Cardiac muscle cell (in vitro differentiated cells and primary cell): ENCODE measurements around the gene EXOC5. TPM values are rescaled to one million over a fixed set of nuclear protein-coding genes. Genes with fewer than 3 reads are reported as not detected.

ENCODE experiments used
- DNase-seq, 2 donors: peaks; one replicate each; pipeline versions ENCODE4 v3.0.0 to v3.0.0-alpha.2; 2010 to 2017; ENCODE audit warnings: low read depth in 1 of 2, low spot score in 1 of 2
- H3K27ac ChIP-seq: fragments of 200-600 bp; sonication (generic); 2 replicates; pipeline ENCODE4 v1.5.1; 2016
- H3K27me3 ChIP-seq: fragments of 200-600 bp; sonication (generic); 2 replicates; pipeline ENCODE4 v1.6.0; 2016; ENCODE audit warnings: control low read depth
- H3K36me3 ChIP-seq: fragments of 200-600 bp; sonication (generic); 2 replicates; pipeline ENCODE4 v1.5.1; 2016; ENCODE audit warnings: control low read depth
- H3K4me1 ChIP-seq: fragments of 200-600 bp; sonication (generic); 2 replicates; pipeline ENCODE4 v1.8.1; 2017; ENCODE audit warnings: low read depth, mild to moderate bottlenecking, mixed run types
- H3K4me3 ChIP-seq: fragments of 200-600 bp; sonication (generic); 2 replicates; pipeline ENCODE4 v1.5.1; 2016; ENCODE audit warnings: mild to moderate bottlenecking
- H3K9me3 ChIP-seq: fragments of 200-600 bp; sonication (generic); 2 replicates; pipeline ENCODE4 v1.5.1; 2017; ENCODE audit warnings: low read depth, mild to moderate bottlenecking, control low read depth
- polyA plus RNA-seq: library from polyadenylated mRNA; unstranded; fragments of >200 nt; fragmentation: Nextera tagmentation; extraction: Ambion mirVana; gene quantifications from 2 replicates; pipeline ENCODE4 v1.2.1, GENCODE V29; 2016
- total RNA-seq: library from RNA; depleted of rRNA; stranded (reverse); fragments of >200 nt; gene quantifications from 2 replicates; pipeline ENCODE4 v1.2.3, GENCODE V29; 2016
- TF ChIP-seq, protein P1 (sequence below): IDR thresholded peaks from 2 replicates; pipeline ENCODE4 v1.5.1; 2012; ENCODE audit warnings: low read depth, mild to moderate bottlenecking, low read length

EXOC5 gene
- total RNA-seq, result 47.7 and 73.4 TPM in 2 replicates
- polyA plus RNA-seq, result 61.9 and 78.4 TPM in 2 replicates

- TF ChIP-seq, protein P1, sequence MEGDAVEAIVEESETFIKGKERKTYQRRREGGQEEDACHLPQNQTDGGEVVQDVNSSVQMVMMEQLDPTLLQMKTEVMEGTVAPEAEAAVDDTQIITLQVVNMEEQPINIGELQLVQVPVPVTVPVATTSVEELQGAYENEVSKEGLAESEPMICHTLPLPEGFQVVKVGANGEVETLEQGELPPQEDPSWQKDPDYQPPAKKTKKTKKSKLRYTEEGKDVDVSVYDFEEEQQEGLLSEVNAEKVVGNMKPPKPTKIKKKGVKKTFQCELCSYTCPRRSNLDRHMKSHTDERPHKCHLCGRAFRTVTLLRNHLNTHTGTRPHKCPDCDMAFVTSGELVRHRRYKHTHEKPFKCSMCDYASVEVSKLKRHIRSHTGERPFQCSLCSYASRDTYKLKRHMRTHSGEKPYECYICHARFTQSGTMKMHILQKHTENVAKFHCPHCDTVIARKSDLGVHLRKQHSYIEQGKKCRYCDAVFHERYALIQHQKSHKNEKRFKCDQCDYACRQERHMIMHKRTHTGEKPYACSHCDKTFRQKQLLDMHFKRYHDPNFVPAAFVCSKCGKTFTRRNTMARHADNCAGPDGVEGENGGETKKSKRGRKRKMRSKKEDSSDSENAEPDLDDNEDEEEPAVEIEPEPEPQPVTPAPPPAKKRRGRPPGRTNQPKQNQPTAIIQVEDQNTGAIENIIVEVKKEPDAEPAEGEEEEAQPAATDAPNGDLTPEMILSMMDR, result no peak
- H3K9me3 ChIP-seq, result no peaks in the 10 kb centered on the region
- H3K4me1 ChIP-seq, result peaks cover 29% of the 10 kb centered on the region
- no peaks in the 10 kb centered on the region for H3K27me3 ChIP-seq
- no peaks in the 10 kb centered on the region for H3K36me3 ChIP-seq
- peak within 1 kb of the TSS; percentile 96 for H3K27ac ChIP-seq
- peak; percentile 94 to 96 for DNase-seq
- H3K4me3 ChIP-seq, result peak within 1 kb of the TSS; percentile 95
These were observed at the start of gene EXOC5, which contains the start of gene AP5M1 for GRCh38 chr14:57268161-57269069. EXOC5 (minus strand) TSS chr14:57268905; CDS start chr14:57268648, 257 bp downstream. AP5M1 (plus strand) TSS chr14:57268971; CDS start chr14:57269315, 344 bp downstream.

DNA sequence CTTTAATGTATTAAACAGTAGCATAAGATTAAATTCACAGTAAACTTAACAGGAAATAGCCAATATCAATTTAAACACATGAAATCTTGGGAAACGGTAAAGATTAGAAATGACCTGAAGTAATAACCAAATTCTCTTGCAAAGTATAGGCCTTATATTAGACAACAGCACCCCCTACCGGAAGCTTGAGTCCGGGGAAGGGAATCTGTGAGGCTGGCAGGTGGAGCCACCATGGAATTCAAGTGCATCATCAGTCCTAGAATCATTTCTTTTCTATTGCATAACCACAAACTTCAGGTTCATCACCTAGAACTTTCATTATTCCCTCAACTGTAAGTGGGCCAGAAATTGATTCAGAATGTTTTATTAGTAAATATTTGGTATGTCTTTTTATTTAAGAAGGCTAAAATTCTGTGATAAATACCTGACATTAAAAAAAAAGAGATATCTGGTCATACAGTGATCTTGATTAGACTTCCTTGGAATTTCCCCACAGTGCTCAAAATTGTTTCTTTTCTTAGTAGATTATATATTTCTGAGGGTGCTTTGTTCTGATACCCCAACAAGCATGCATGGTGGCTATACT lies 48.6 kb upstream of the EXOC5 start:
- H3K4me3 ChIP-seq, result no peak overlapping the region
- H3K27ac ChIP-seq, result no peak overlapping the region
- no peaks in the 10 kb centered on the region for H3K36me3 ChIP-seq
- no peaks in the 10 kb centered on the region for H3K9me3 ChIP-seq
- H3K27me3 ChIP-seq, result no peaks in the 10 kb centered on the region
- DNase-seq, result peak; percentile 85 to 87
- TF ChIP-seq, protein P1, result peak; percentile 85
- no peaks in the 10 kb centered on the region for H3K4me1 ChIP-seq

- no peak overlapping the region for H3K4me3 ChIP-seq
- H3K9me3 ChIP-seq, result no peaks in the 10 kb centered on the region
- H3K27ac ChIP-seq, result no peak overlapping the region
- DNase-seq, result no peak
- H3K36me3 ChIP-seq, result no peaks in the 10 kb centered on the region
- no peaks in the 10 kb centered on the region for H3K4me1 ChIP-seq
- H3K27me3 ChIP-seq, result no peaks in the 10 kb centered on the region
- TF ChIP-seq, protein P1, result no peak
These were observed 45.8 kb upstream of the EXOC5 start for GRCh38 chr14:57314396-57315089.

DNA sequence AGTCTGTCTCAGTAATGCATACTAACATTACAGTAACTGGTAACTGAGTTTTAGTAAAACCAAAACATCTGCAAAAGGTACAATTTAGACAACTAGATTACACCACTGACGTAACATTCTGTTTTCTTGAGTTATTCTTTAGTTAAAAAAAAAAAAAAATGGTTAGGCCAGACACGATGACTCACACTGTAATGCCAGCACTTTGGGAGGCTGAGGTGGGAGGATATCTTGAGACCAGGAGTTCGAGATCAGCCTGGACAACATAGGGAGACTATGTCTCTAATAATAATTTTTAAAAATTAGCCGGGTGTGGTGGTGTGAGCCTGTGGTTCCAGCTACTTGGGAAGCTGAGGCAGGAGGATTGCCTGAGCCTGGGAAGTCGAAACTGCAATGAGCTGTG lies 34.2 kb upstream of the EXOC5 start:
- peak in 1 of 2 donors; percentile 18 for DNase-seq
- TF ChIP-seq, protein P1, result no peak
- H3K27ac ChIP-seq, result no peak overlapping the region

GRCh38 chr14:57299511-57299910 lies 30.8 kb upstream of the EXOC5 start:
- no peak for DNase-seq
- H3K27me3 ChIP-seq, result no peaks in the 10 kb centered on the region
- H3K4me1 ChIP-seq, result no peaks in the 10 kb centered on the region
- no peak overlapping the region for H3K4me3 ChIP-seq
- no peaks in the 10 kb centered on the region for H3K36me3 ChIP-seq
- TF ChIP-seq, protein P1, result no peak
- no peaks in the 10 kb centered on the region for H3K9me3 ChIP-seq
- H3K27ac ChIP-seq, result no peak overlapping the region

More for the DNA sequence above, 34.2 kb upstream of the EXOC5 start:
- H3K27me3 ChIP-seq, result no peaks in the 10 kb centered on the region
- H3K4me3 ChIP-seq, result no peak overlapping the region
- H3K9me3 ChIP-seq, result no peaks in the 10 kb centered on the region
- no peaks in the 10 kb centered on the region for H3K4me1 ChIP-seq
- no peaks in the 10 kb centered on the region for H3K36me3 ChIP-seq
